Liver (tissue), 3 donors: ENCODE data around the gene ROBO2.

Source experiments
- EGR1 ChIP-seq, 2 donors: IDR thresholded peaks; 2 replicates each; pipeline ENCODE4 v1.6.1; 2016 to 2018; ENCODE audit warnings: antibody characterized with exemption in 2 of 2, low read depth in 2 of 2
- GABPA ChIP-seq, 2 donors: IDR thresholded peaks in 1 of 2; conservative IDR thresholded peaks in 1 of 2; 2 replicates each; pipeline ENCODE4 v1.6.1; 2016; ENCODE audit warnings: antibody characterized with exemption in 2 of 2, mild to moderate bottlenecking in 1 of 2, moderate library complexity in 1 of 2
- HNF4A ChIP-seq, 2 donors: conservative IDR thresholded peaks; 2 replicates each; pipeline ENCODE4 v1.6.1; 2016; ENCODE audit warnings: antibody characterized with exemption in 2 of 2, mild to moderate bottlenecking in 2 of 2
- JUND ChIP-seq, 2 donors: IDR thresholded peaks; 2 replicates each; pipeline ENCODE4 v1.6.1; 2016; ENCODE audit warnings: antibody characterized with exemption in 2 of 2
- RAD21 ChIP-seq, 2 donors: IDR thresholded peaks; 2 replicates each; pipeline ENCODE4 v1.6.1; 2016; ENCODE audit warnings: antibody characterized with exemption in 2 of 2, mild to moderate bottlenecking in 2 of 2
- SP1 ChIP-seq: IDR thresholded peaks from 2 replicates; pipeline ENCODE4 v1.6.1; 2018; ENCODE audit warnings: antibody characterized with exemption, mild to moderate bottlenecking
- TAF1 ChIP-seq: conservative IDR thresholded peaks from 2 replicates; pipeline ENCODE4 v1.6.1; 2016; ENCODE audit warnings: antibody characterized with exemption, mild to moderate bottlenecking
- YY1 ChIP-seq: IDR thresholded peaks from 2 replicates; pipeline ENCODE4 v1.6.1; 2016; ENCODE audit warnings: antibody characterized with exemption, mild to moderate bottlenecking
- TF ChIP-seq, protein P1 (sequence below): fragments of 150-350 bp; IDR thresholded peaks from 2 replicates; pipeline ENCODE4 v1.5.1; 2017; ENCODE audit warnings: improper control_type of control experiment, low read depth, low read length; ENCODE audit not compliant: missing input control
- TF ChIP-seq, protein P2 (sequence below): IDR thresholded peaks from 2 replicates; pipeline ENCODE4 v1.6.1; 2016; ENCODE audit warnings: antibody characterized with exemption, mild to moderate bottlenecking
- TF ChIP-seq, protein P3 (sequence below): IDR thresholded peaks from 2 replicates; pipeline ENCODE4 v1.6.1; 2016; ENCODE audit warnings: antibody characterized with exemption
- TF ChIP-seq, protein P4 (sequence below): IDR thresholded peaks from 2 replicates; pipeline ENCODE4 v1.6.1; 2016; ENCODE audit warnings: antibody characterized with exemption
- TF ChIP-seq, protein P5 (sequence below): IDR thresholded peaks from 2 replicates; pipeline ENCODE4 v1.6.1; 2016; ENCODE audit warnings: antibody characterized with exemption
- donor health status: healthy.
- donor health status: healthy.

DNA sequence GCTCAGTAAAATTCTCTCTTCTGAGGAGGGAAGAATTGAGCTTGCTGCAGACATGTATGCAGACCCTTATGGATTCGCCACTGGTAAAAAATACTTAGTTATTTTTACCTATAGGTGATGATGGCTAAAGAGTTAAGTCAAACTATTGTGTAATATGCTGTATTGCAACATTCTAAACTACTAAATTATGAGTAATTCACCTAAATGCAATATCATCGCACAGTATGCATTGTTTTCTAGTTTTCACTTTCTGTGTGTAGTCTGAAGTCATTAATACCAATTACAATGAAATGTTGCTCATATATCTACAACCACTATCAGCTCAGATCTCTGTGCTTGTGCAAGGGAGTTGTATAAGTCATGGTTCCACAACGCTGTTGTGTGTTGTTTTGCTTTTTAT is 48.7 kb upstream of the ROBO2 start:
- TF ChIP-seq, protein P1, sequence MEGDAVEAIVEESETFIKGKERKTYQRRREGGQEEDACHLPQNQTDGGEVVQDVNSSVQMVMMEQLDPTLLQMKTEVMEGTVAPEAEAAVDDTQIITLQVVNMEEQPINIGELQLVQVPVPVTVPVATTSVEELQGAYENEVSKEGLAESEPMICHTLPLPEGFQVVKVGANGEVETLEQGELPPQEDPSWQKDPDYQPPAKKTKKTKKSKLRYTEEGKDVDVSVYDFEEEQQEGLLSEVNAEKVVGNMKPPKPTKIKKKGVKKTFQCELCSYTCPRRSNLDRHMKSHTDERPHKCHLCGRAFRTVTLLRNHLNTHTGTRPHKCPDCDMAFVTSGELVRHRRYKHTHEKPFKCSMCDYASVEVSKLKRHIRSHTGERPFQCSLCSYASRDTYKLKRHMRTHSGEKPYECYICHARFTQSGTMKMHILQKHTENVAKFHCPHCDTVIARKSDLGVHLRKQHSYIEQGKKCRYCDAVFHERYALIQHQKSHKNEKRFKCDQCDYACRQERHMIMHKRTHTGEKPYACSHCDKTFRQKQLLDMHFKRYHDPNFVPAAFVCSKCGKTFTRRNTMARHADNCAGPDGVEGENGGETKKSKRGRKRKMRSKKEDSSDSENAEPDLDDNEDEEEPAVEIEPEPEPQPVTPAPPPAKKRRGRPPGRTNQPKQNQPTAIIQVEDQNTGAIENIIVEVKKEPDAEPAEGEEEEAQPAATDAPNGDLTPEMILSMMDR, result no peak
- TF ChIP-seq YY1, result no peak
- no peak for TF ChIP-seq HNF4A (conservative IDR thresholded peaks at IDR 0.05)
- TF ChIP-seq, protein P2, sequence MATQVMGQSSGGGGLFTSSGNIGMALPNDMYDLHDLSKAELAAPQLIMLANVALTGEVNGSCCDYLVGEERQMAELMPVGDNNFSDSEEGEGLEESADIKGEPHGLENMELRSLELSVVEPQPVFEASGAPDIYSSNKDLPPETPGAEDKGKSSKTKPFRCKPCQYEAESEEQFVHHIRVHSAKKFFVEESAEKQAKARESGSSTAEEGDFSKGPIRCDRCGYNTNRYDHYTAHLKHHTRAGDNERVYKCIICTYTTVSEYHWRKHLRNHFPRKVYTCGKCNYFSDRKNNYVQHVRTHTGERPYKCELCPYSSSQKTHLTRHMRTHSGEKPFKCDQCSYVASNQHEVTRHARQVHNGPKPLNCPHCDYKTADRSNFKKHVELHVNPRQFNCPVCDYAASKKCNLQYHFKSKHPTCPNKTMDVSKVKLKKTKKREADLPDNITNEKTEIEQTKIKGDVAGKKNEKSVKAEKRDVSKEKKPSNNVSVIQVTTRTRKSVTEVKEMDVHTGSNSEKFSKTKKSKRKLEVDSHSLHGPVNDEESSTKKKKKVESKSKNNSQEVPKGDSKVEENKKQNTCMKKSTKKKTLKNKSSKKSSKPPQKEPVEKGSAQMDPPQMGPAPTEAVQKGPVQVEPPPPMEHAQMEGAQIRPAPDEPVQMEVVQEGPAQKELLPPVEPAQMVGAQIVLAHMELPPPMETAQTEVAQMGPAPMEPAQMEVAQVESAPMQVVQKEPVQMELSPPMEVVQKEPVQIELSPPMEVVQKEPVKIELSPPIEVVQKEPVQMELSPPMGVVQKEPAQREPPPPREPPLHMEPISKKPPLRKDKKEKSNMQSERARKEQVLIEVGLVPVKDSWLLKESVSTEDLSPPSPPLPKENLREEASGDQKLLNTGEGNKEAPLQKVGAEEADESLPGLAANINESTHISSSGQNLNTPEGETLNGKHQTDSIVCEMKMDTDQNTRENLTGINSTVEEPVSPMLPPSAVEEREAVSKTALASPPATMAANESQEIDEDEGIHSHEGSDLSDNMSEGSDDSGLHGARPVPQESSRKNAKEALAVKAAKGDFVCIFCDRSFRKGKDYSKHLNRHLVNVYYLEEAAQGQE, result no peak
- TF ChIP-seq TAF1, result no peak
- no peak for TF ChIP-seq RAD21 (IDR thresholded peaks at IDR 0.05)
- TF ChIP-seq SP1, result no peak
- TF ChIP-seq EGR1 (IDR thresholded peaks at IDR 0.05; ENCODE audit: low read depth in 2 of 2), result no peak
- TF ChIP-seq, protein P3, sequence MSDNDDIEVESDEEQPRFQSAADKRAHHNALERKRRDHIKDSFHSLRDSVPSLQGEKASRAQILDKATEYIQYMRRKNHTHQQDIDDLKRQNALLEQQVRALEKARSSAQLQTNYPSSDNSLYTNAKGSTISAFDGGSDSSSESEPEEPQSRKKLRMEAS, result no peak
- no peak for TF ChIP-seq GABPA (IDR thresholded peaks at IDR 0.05 in 1 of 2, conservative IDR thresholded peaks at IDR 0.05 in 1 of 2)
- no peak for TF ChIP-seq JUND (IDR thresholded peaks at IDR 0.05)
- TF ChIP-seq, protein P4, sequence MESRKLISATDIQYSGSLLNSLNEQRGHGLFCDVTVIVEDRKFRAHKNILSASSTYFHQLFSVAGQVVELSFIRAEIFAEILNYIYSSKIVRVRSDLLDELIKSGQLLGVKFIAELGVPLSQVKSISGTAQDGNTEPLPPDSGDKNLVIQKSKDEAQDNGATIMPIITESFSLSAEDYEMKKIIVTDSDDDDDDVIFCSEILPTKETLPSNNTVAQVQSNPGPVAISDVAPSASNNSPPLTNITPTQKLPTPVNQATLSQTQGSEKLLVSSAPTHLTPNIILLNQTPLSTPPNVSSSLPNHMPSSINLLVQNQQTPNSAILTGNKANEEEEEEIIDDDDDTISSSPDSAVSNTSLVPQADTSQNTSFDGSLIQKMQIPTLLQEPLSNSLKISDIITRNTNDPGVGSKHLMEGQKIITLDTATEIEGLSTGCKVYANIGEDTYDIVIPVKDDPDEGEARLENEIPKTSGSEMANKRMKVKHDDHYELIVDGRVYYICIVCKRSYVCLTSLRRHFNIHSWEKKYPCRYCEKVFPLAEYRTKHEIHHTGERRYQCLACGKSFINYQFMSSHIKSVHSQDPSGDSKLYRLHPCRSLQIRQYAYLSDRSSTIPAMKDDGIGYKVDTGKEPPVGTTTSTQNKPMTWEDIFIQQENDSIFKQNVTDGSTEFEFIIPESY, result no peak
- TF ChIP-seq, protein P5, sequence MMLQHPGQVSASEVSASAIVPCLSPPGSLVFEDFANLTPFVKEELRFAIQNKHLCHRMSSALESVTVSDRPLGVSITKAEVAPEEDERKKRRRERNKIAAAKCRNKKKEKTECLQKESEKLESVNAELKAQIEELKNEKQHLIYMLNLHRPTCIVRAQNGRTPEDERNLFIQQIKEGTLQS, result no peak
